Colonic mucosa (tissue), 4 donors: ENCODE measurements around the gene PHF20. TPM values are rescaled to one million over a fixed set of nuclear protein-coding genes. Genes with fewer than 3 reads are reported as not detected.

Experiments used
- DNase-seq: peaks from one replicate; pipeline ENCODE4 v3.0.0-alpha.2; 2020
- H3K27ac ChIP-seq: fragments of 200-600 bp; one replicate; pipeline ENCODE4 v1.8.0; 2021
- H3K27me3 ChIP-seq: fragments of 200-600 bp; one replicate; pipeline ENCODE4 v1.8.0; 2021
- H3K36me3 ChIP-seq: fragments of 200-600 bp; one replicate; pipeline ENCODE4 v1.8.0; 2021
- H3K4me1 ChIP-seq: fragments of 200-600 bp; one replicate; pipeline ENCODE4 v1.8.0; 2021; ENCODE audit warnings: mild to moderate bottlenecking
- H3K4me3 ChIP-seq: fragments of 200-600 bp; one replicate; pipeline ENCODE4 v1.8.0; 2021
- H3K9ac ChIP-seq, 2 donors: one replicate each; pipeline ENCODE4 v1.7.0; 2013; ENCODE audit warnings: control low read depth in 2 of 2, low read depth in 2 of 2, low read length in 2 of 2
- H3K9me3 ChIP-seq: fragments of 200-600 bp; one replicate; pipeline ENCODE4 v1.8.0; 2021
- CTCF ChIP-seq: fragments of 200-600 bp; IDR thresholded peaks from one replicate; pipeline ENCODE4 v1.8.0; 2022; ENCODE audit warnings: antibody characterized with exemption, mild to moderate bottlenecking
- intact Hi-C: fragments of 100-400 bp; cut with DNase I; formaldehyde crosslinking; loops from one replicate; pipeline ENCODE4 v1.14.1; 2022
- total RNA-seq, 2 donors: library from RNA; stranded (reverse); fragmentation: NEBNext Ultra II Directional in 1 of 2; extraction: Animal tissue kit (Norgen Biotek cat#: 25700) in 1 of 2; gene quantifications; one replicate each; pipeline ENCODE4 v1.2.1, GENCODE V29; 2021
- donor health status: healthy.
- donor health status: DM: no; HTN: no; CAD: no.
- donor health status: DM: no; HTN: no; CAD: no.

PHF20 gene
- total RNA-seq, 2 donors from 2014 or later, result 25.5 to 27.0 TPM

- no peaks in the 10 kb centered on the region for H3K4me1 ChIP-seq
- no peak overlapping the region for H3K4me3 ChIP-seq
- TF ChIP-seq CTCF, result no peak
- intact Hi-C loops, result no loop called here
- no peaks in the 10 kb centered on the region for H3K9me3 ChIP-seq
- H3K27me3 ChIP-seq, result no peaks in the 10 kb centered on the region
- no peak for DNase-seq
- H3K27ac ChIP-seq, result no peak overlapping the region
- H3K36me3 ChIP-seq, result no peaks in the 10 kb centered on the region
- H3K9ac ChIP-seq, result no peak overlapping the region
Observed at GRCh38 chr20:35831971-35832370, 60.2 kb downstream of the PHF20 start.

- TF ChIP-seq CTCF, result no peak
- Histone ChIP-seq H3K4me3 (no peak overlapping the region), H3K4me1 (no peaks in the 10 kb centered on the region), H3K36me3 (no peaks in the 10 kb centered on the region), H3K27me3 (no peaks in the 10 kb centered on the region), H3K9ac (no peak overlapping the region), H3K9me3 (no peaks in the 10 kb centered on the region), H3K27ac (no peak overlapping the region)
- intact Hi-C loops, result no loop called here
- no peak for DNase-seq
Observed at GRCh38 chr20:35833241-35833640, 61.4 kb downstream of the PHF20 start.

GRCh38 chr20:35837577-35838195 is 65.9 kb downstream of the PHF20 start:
- TF ChIP-seq CTCF, result no peak
- Histone ChIP-seq H3K9me3 (no peaks in the 10 kb centered on the region), H3K27ac (no peak overlapping the region), H3K27me3 (no peaks in the 10 kb centered on the region), H3K9ac (no peak overlapping the region), H3K36me3 (no peaks in the 10 kb centered on the region), H3K4me1 (no peaks in the 10 kb centered on the region), H3K4me3 (no peak overlapping the region)
- intact Hi-C loops, result no loop called here
- no peak for DNase-seq

GRCh38 chr20:35838205-35838604 is 66.4 kb downstream of the PHF20 start:
- Histone ChIP-seq H3K27ac (no peak overlapping the region), H3K4me1 (no peaks in the 10 kb centered on the region), H3K9me3 (no peaks in the 10 kb centered on the region), H3K36me3 (no peaks in the 10 kb centered on the region), H3K4me3 (no peak overlapping the region), H3K27me3 (no peaks in the 10 kb centered on the region), H3K9ac (no peak overlapping the region)
- no peak for TF ChIP-seq CTCF
- intact Hi-C loops, result no loop called here
- DNase-seq, result no peak

GRCh38 chr20:35839904-35840303 is 68.1 kb downstream of the PHF20 start:
- Histone ChIP-seq H3K9ac (no peak overlapping the region), H3K9me3 (no peaks in the 10 kb centered on the region), H3K4me1 (no peaks in the 10 kb centered on the region), H3K36me3 (peaks cover 4% of the 10 kb centered on the region), H3K27ac (no peak overlapping the region), H3K4me3 (no peak overlapping the region), H3K27me3 (no peaks in the 10 kb centered on the region)
- no peak for TF ChIP-seq CTCF
- intact Hi-C loops, result no loop called here
- no peak for DNase-seq
